ENCODE results near the gene CYP27A1.

GRCh38 chr2:218839888-218840287 is 57.9 kb downstream of the CYP27A1 start:
- TF ChIP-seq POLR2A (IDR thresholded peaks at IDR 0.05), result no peak
- TF ChIP-seq, protein P1, sequence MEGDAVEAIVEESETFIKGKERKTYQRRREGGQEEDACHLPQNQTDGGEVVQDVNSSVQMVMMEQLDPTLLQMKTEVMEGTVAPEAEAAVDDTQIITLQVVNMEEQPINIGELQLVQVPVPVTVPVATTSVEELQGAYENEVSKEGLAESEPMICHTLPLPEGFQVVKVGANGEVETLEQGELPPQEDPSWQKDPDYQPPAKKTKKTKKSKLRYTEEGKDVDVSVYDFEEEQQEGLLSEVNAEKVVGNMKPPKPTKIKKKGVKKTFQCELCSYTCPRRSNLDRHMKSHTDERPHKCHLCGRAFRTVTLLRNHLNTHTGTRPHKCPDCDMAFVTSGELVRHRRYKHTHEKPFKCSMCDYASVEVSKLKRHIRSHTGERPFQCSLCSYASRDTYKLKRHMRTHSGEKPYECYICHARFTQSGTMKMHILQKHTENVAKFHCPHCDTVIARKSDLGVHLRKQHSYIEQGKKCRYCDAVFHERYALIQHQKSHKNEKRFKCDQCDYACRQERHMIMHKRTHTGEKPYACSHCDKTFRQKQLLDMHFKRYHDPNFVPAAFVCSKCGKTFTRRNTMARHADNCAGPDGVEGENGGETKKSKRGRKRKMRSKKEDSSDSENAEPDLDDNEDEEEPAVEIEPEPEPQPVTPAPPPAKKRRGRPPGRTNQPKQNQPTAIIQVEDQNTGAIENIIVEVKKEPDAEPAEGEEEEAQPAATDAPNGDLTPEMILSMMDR (IDR thresholded peaks at IDR 0.05), result no peak
- no peak for TF ChIP-seq POLR2AphosphoS5 (IDR thresholded peaks at IDR 0.05; ENCODE audit: insufficient read depth in 1 of 2, low read depth in 1 of 2)

Measured in vagina (tissue), 2 donors.